Upper lobe of left lung (tissue), 4 donors: ENCODE results near the gene C14orf93.

Experiments used
- CTCF ChIP-seq, 6 experiments: fragments of 450-650 bp in 4 of 6; fragments of 200-600 bp in 2 of 6; sonication (generic) in 2 of 6; IDR thresholded peaks; one replicate each; pipeline ENCODE4 v1.5.1; 2016 to 2019; ENCODE audit warnings: antibody characterized with exemption in 6 of 6
- EP300 ChIP-seq, 4 donors: sonication (generic); formaldehyde crosslinking; IDR thresholded peaks; one replicate each; pipeline ENCODE4 v1.5.1; 2017; ENCODE audit warnings: antibody characterized with exemption in 4 of 4, control low read depth in 2 of 4
- POLR2A ChIP-seq, 4 donors: fragments of 450-650 bp; IDR thresholded peaks; one replicate each; pipeline ENCODE4 v1.5.1; 2016 to 2017; ENCODE audit warnings: antibody characterized with exemption in 4 of 4, mild to moderate bottlenecking in 2 of 4

GRCh38 chr14:22939684-22940083, 70.3 kb downstream of the C14orf93 start:
- TF ChIP-seq CTCF (IDR thresholded peaks at IDR 0.05) (no peak), POLR2A (IDR thresholded peaks at IDR 0.05) (no peak), EP300 (IDR thresholded peaks at IDR 0.05) (no peak)
